ENCODE measurements around the gene SLC29A1. TPM values are rescaled to one million over a fixed set of nuclear protein-coding genes. Genes with fewer than 3 reads are reported as not detected.

SLC29A1 gene
- total and polyA plus RNA-seq, 9 of the 15 experiments (the other 6 are each of a cell fraction or from before 2014, with no cell fraction given): 18.9 to 170 (median 57.7) TPM

GRCh38 chr6:44203955-44204354, 19.4 kb upstream of the SLC29A1 start (continued):
- TF ChIP-seq ZFP91 (CRISPR knock-in tag; IDR thresholded peaks at IDR 0.05) (no peak), ATF7 (IDR thresholded peaks at IDR 0.05) (peak; percentile 45; the same call in 1 of the 2 replicates), MXD1 (CRISPR knock-in tag; IDR thresholded peaks at IDR 0.05; ENCODE audit: borderline replicate concordance, poor library complexity, severe bottlenecking) (no peak), FOSL1 (tag; conservative IDR thresholded peaks at IDR 0.05) (peak; percentile 93), ZNF77 (CRISPR knock-in tag; IDR thresholded peaks at IDR 0.05) (no peak), CREM (IDR thresholded peaks at IDR 0.05; ENCODE audit: low read depth) (0 out of 2 replicates have a peak, but pooled peaks have one; percentile 10), NR2C1 (IDR thresholded peaks at IDR 0.05) (peak; percentile 26; the same call in 1 of the 2 replicates), NR2C1 (tag; IDR thresholded peaks at IDR 0.05) (no peak), ZNF655 (CRISPR knock-in tag; IDR thresholded peaks at IDR 0.05) (no peak), LEF1 (IDR thresholded peaks at IDR 0.05) (peak; percentile 45; the same call in 1 of the 2 replicates), DACH1 (IDR thresholded peaks at IDR 0.05; ENCODE audit: partially characterized antibody) (no peak), HDAC3 (IDR thresholded peaks at IDR 0.05; ENCODE audit: borderline replicate concordance, partially characterized antibody) (no peak), ZBTB5 (IDR thresholded peaks at IDR 0.05) (no peak), ARID1B (IDR thresholded peaks at IDR 0.05) (peak; percentile 90), TFAP4 (CRISPR knock-in tag; IDR thresholded peaks at IDR 0.05; ENCODE audit: borderline replicate concordance) (peak; percentile 70), TOE1 (IDR thresholded peaks at IDR 0.05; ENCODE audit: borderline replicate concordance) (0 out of 2 replicates have a peak, but pooled peaks have one; percentile 29), TOE1 (CRISPR knock-in tag; IDR thresholded peaks at IDR 0.05; ENCODE audit: borderline replicate concordance, low read depth) (no peak), ZNF311 (CRISPR knock-in tag; IDR thresholded peaks at IDR 0.05) (no peak), SREBF1 (IDR thresholded peaks at IDR 0.05; ENCODE audit: borderline replicate concordance, low read depth, low read length) (no peak), MAX (CRISPR knock-in tag; IDR thresholded peaks at IDR 0.05) (no peak)
